Measurements from ENCODE around the gene TK2.
"Not testable (repeated sequence)": the region's sequence is repeated elsewhere in the genome, so short reads cannot be mapped to it uniquely, and the experiment has no call there.

- TF ChIP-seq CTCF (IDR thresholded peaks at IDR 0.05); POLR2AphosphoS5 (IDR thresholded peaks at IDR 0.05); POLR2A (IDR thresholded peaks at IDR 0.05); EP300 (IDR thresholded peaks at IDR 0.05; ENCODE audit: low read depth): not testable (repeated sequence)
Measured at GRCh38 chr16:66567270-66567669, 17.3 kb upstream of the TK2 start.

Measured in transverse colon (tissue), 4 donors.